Measurements from ENCODE around the gene RNF40. TPM values are rescaled to one million over a fixed set of nuclear protein-coding genes. Genes with fewer than 3 reads are reported as not detected.

The RNF40 gene
- total RNA-seq = 154 and 157 TPM in 2 replicates
- long read RNA-seq, partial matches to known transcripts = 11 of 19 reads
- long read RNA-seq, other reads (novel, unspliced or antisense) = 8 of 19 reads

DNA sequence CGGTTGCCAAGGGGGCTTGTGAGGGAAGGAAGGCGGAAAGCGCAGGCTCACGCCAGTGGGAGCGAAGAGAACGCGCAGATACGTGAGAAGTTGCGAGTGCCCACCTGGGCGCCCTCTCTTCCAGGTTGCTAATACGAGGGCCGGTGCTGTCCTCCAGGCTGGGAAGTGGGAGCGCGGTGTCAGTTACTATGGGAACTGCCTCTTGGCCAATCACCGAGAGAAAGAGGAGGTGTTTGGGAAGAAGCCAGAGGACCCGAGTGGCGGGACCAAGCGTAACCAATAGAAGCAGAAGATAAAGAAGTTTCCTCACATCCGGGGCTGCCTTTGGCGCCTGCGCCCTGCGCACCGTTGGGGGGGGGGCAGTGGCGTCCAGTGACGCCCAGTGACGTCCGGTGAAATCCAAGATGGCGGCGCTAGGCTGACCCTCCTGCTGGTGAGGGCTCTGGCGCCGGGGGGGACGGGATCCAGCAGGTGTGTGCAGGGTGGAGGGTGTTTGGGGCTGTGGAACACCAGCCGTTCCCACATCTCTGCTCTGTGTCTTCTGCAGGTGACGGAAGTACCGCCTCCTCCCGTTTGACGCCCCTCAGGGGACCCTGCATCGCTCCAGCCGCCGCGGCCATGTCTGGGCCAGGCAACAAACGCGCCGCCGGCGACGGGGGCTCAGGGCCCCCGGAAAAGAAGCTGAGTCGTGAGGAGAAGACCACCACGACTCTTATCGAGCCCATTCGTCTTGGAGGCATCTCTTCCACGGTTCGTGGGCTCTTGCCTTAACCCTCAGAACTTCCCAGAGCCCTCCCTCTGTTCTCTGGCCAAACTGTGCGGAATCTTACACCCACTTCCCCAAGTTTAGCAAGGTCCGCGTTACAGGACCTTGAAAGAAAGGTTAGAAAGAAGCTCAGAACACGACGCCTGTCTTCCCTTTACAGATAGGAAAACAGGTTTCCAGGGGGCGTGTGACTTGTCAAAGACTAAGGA lies at the start of gene RNF40, which contains the start of gene CFAP119:
TSS of gene RNF40 (plus strand) at position 395 of the 975 bp plus-strand sequence. CDS start at position 619, 224 bp downstream.
TSS of gene CFAP119 (minus strand) at position 135 of the 975 bp plus-strand sequence. CDS start 314 bp downstream, outside the sequence.
- H3K9me3 Mint-ChIP-seq = no peaks in the 10 kb centered on the region
- peak; percentile 91 for DNase-seq (ENCODE audit: low read depth, low spot score)
- H3K4me3 Mint-ChIP-seq = peak within 1 kb of the TSS; percentile 97
- peak within 1 kb of the TSS; percentile 97 for H3K27ac Mint-ChIP-seq (ENCODE audit: unreplicated experiment)
- H3K36me3 Mint-ChIP-seq (ENCODE audit: low read depth) = peaks cover 2% of the 10 kb centered on the region
- no peaks in the 10 kb centered on the region for H3K27me3 Mint-ChIP-seq (ENCODE audit: low read depth)
- TF ChIP-seq, protein P1, sequence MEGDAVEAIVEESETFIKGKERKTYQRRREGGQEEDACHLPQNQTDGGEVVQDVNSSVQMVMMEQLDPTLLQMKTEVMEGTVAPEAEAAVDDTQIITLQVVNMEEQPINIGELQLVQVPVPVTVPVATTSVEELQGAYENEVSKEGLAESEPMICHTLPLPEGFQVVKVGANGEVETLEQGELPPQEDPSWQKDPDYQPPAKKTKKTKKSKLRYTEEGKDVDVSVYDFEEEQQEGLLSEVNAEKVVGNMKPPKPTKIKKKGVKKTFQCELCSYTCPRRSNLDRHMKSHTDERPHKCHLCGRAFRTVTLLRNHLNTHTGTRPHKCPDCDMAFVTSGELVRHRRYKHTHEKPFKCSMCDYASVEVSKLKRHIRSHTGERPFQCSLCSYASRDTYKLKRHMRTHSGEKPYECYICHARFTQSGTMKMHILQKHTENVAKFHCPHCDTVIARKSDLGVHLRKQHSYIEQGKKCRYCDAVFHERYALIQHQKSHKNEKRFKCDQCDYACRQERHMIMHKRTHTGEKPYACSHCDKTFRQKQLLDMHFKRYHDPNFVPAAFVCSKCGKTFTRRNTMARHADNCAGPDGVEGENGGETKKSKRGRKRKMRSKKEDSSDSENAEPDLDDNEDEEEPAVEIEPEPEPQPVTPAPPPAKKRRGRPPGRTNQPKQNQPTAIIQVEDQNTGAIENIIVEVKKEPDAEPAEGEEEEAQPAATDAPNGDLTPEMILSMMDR (conservative IDR thresholded peaks at IDR 0.05) = no peak
- H3K4me1 Mint-ChIP-seq = peaks cover 28% of the 10 kb centered on the region

DNA sequence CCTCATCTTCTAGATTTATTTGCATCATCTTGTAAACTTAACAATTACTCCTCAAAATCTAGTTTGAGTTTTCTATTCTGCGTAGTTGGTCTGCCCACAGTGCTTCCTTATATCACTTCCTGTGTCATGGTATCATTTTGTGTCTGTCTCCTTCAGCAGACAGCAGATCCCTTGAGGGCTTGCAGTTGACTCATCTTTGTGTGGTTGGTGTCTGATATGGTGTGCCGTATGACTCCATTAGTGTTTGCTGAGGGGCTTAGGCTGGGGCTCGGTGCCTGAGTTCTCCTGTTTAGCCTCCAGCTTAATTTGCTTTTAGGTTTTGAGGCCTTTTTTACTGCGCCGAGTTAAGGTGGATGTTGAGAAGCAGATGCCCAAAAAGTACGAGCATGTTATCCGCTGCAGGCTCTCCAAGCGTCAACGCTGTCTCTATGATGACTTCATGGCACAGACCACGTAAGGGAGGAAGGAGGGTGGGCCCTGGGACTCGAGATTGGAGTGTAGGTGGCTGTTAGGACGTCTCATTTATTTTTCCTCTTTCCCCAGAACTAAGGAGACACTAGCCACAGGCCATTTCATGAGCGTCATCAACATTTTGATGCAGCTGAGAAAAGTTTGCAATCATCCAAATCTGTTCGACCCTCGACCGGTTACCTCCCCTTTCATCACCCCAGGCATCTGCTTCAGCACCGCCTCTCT lies 46.2 kb upstream of the RNF40 start:
- DNase-seq (ENCODE audit: low read depth, low spot score) = no peak
- H3K36me3 Mint-ChIP-seq (ENCODE audit: low read depth) = peaks cover 41% of the 10 kb centered on the region
- no peaks in the 10 kb centered on the region for H3K27me3 Mint-ChIP-seq (ENCODE audit: low read depth)
- H3K4me1 Mint-ChIP-seq = no peaks in the 10 kb centered on the region
- TF ChIP-seq, protein P1 (conservative IDR thresholded peaks at IDR 0.05) = no peak
- no peaks in the 10 kb centered on the region for H3K9me3 Mint-ChIP-seq
- no peak overlapping the region for H3K27ac Mint-ChIP-seq (ENCODE audit: unreplicated experiment)
- no peak overlapping the region for H3K4me3 Mint-ChIP-seq

DNA sequence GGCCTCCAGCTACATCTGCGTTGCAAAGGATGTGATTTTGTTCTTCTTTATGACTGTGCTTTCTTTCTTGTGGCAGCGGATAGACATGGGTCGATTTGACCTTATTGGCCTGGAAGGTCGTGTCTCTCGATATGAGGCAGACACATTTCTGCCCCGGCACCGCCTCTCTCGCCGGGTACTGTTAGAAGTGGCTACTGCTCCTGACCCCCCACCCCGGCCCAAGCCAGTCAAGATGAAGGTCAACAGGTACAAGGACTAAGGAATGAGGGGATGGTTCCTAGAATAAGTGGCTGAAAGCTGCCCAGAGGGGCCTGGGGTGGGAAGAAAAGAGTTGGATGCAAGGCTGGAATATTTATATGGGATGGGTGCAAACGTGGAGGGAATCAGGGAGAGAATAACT lies 42.0 kb upstream of the RNF40 start:
- peaks cover 43% of the 10 kb centered on the region for H3K36me3 Mint-ChIP-seq (ENCODE audit: low read depth)
- no peak overlapping the region for H3K27ac Mint-ChIP-seq (ENCODE audit: unreplicated experiment)
- H3K27me3 Mint-ChIP-seq (ENCODE audit: low read depth) = no peaks in the 10 kb centered on the region
- TF ChIP-seq, protein P1 (conservative IDR thresholded peaks at IDR 0.05) = no peak
- no peak overlapping the region for H3K4me3 Mint-ChIP-seq
- no peak for DNase-seq (ENCODE audit: low read depth, low spot score)
- no peaks in the 10 kb centered on the region for H3K9me3 Mint-ChIP-seq
- no peaks in the 10 kb centered on the region for H3K4me1 Mint-ChIP-seq

DNA sequence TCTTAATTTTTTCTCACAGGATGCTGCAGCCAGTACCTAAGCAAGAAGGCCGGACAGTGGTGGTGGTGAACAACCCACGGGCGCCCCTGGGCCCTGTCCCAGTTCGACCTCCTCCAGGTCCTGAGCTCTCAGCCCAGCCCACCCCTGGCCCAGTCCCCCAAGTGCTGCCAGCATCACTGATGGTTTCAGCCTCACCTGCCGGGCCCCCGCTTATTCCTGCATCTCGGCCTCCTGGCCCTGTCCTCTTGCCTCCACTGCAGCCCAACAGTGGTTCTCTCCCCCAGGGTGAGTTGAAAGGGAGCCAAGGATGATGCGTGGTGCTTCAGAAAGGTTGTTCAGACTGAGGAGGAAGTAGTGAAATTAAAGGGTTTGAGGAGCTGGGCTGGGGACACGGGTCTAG lies 41.4 kb upstream of the RNF40 start:
- no peak for DNase-seq (ENCODE audit: low read depth, low spot score)
- no peaks in the 10 kb centered on the region for H3K27me3 Mint-ChIP-seq (ENCODE audit: low read depth)
- H3K36me3 Mint-ChIP-seq (ENCODE audit: low read depth) = peaks cover 41% of the 10 kb centered on the region
- H3K4me1 Mint-ChIP-seq = no peaks in the 10 kb centered on the region
- no peak overlapping the region for H3K27ac Mint-ChIP-seq (ENCODE audit: unreplicated experiment)
- no peaks in the 10 kb centered on the region for H3K9me3 Mint-ChIP-seq
- H3K4me3 Mint-ChIP-seq = no peak overlapping the region
- TF ChIP-seq, protein P1 (conservative IDR thresholded peaks at IDR 0.05) = no peak

DNA sequence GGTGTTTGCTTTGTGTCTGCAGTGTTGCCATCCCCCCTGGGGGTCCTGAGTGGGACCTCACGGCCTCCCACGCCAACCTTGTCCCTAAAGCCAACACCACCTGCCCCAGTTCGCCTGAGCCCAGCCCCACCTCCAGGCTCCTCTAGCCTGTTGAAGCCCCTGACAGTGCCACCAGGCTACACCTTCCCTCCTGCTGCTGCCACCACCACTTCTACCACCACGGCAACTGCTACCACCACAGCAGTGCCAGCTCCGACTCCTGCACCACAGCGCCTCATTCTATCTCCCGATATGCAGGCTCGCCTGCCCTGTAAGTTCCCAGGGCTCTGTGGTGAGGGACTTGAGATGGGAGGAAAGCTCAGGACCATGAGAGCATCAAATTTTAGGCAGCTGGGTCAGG lies 41.0 kb upstream of the RNF40 start:
- Mint-ChIP-seq H3K4me1 (no peaks in the 10 kb centered on the region), H3K27ac (ENCODE audit: unreplicated experiment) (no peak overlapping the region), H3K9me3 (no peaks in the 10 kb centered on the region), H3K4me3 (no peak overlapping the region), H3K36me3 (ENCODE audit: low read depth) (peaks cover 36% of the 10 kb centered on the region), H3K27me3 (ENCODE audit: low read depth) (no peaks in the 10 kb centered on the region)
- DNase-seq (ENCODE audit: low read depth, low spot score) = no peak
- TF ChIP-seq, protein P1 (conservative IDR thresholded peaks at IDR 0.05) = no peak
